SK-N-SH (cell line): Measurements from ENCODE around the gene DBNL. TPM values are rescaled to one million over a fixed set of nuclear protein-coding genes. Genes with fewer than 3 reads are reported as not detected.

ENCODE experiments used
- CTCF ChIA-PET: fragments of 300-600, 350-600 bp; formaldehyde crosslinking; extraction: SDS; loops from one replicate; lab custom pipeline; 2021; lab: Yijun Ruan, JAX
- POLR2A ChIA-PET: fragments of 350-600 bp; sonication (Branson Sonifier 250); formaldehyde crosslinking; extraction: SDS; loops from one replicate; lab custom pipeline; 2020; ENCODE audit warnings: antibody characterized with exemption, inconsistent platforms; lab: Yijun Ruan, JAX
- DNase-seq: peaks from one replicate; pipeline ENCODE4 v3.0.0; 2012
- H2AFZ ChIP-seq: fragments of 200-600 bp; sonication (generic); 2 replicates; pipeline ENCODE4 v1.8.1; 2016; ENCODE audit warnings: antibody characterized with exemption, mild to moderate bottlenecking, low read depth
- H3F3A ChIP-seq: fragments of 200-600 bp; sonication (generic); replicated peaks from 2 replicates; pipeline ENCODE3; 2016; ENCODE audit warnings: antibody characterized with exemption, mild to moderate bottlenecking; ENCODE audit not compliant: insufficient read depth
- H3K27ac ChIP-seq, 2 experiments: fragments of 200-500 bp in 1 of 2; fragments of 200-600 bp in 1 of 2; sonication (Bioruptor generic) in 1 of 2; sonication (generic), shearing (Covaris generic) in 1 of 2; 2 replicates each; pipeline versions ENCODE4 v1.5.1 to v1.6.1; 2014 to 2016; ENCODE audit warnings: low read depth in 2 of 2, inconsistent platforms in 1 of 2, low read length in 1 of 2, mild to moderate bottlenecking in 1 of 2, mixed read lengths in 1 of 2
- H3K27me3 ChIP-seq: fragments of 200-600 bp; sonication (generic), shearing (Covaris generic); 2 replicates; pipeline ENCODE4 v1.6.1; 2016; ENCODE audit warnings: mixed run types; ENCODE audit not compliant: insufficient read depth
- H3K36me3 ChIP-seq, 2 experiments: fragments of 200-500 bp in 1 of 2; fragments of 200-600 bp in 1 of 2; sonication (Bioruptor generic) in 1 of 2; sonication (generic) in 1 of 2; replicated peaks in 1 of 2; 2 replicates each; pipeline versions ENCODE3 to v1.5.1; 2014 to 2016; ENCODE audit warnings: low read length in 1 of 2, mild to moderate bottlenecking in 1 of 2; ENCODE audit not compliant: insufficient read depth in 2 of 2, control insufficient read depth in 1 of 2
- H3K4me1 ChIP-seq, 2 experiments: fragments of 200-500 bp in 1 of 2; fragments of 200-600 bp in 1 of 2; sonication (Bioruptor generic) in 1 of 2; sonication (generic), shearing (Covaris generic) in 1 of 2; 2 replicates each; pipeline versions ENCODE4 v1.5.1 to v1.6.1; 2014 to 2016; ENCODE audit warnings: low read depth in 1 of 2, low read length in 1 of 2, mixed run types in 1 of 2; ENCODE audit not compliant: insufficient read depth in 2 of 2, control insufficient read depth in 1 of 2
- H3K4me2 ChIP-seq: fragments of 200-600 bp; sonication (generic), shearing (Covaris generic); 2 replicates; pipeline ENCODE4 v1.6.1; 2017; ENCODE audit warnings: mixed run types
- H3K4me3 ChIP-seq, 2 experiments: fragments of 200-500 bp in 1 of 2; fragments of 200-600 bp in 1 of 2; sonication (Bioruptor generic) in 1 of 2; sonication (generic), shearing (Covaris generic) in 1 of 2; 2 replicates each; pipeline versions ENCODE4 v1.5.1 to v1.8.1; 2014 to 2016; ENCODE audit warnings: low read depth in 2 of 2, inconsistent platforms in 1 of 2, low read length in 1 of 2, mild to moderate bottlenecking in 1 of 2, mixed read lengths in 1 of 2, moderate library complexity in 1 of 2
- H3K79me2 ChIP-seq: fragments of 200-600 bp; sonication (generic); 2 replicates; pipeline ENCODE4 v1.8.1; 2017; ENCODE audit warnings: mild to moderate bottlenecking; ENCODE audit not compliant: insufficient read depth
- H3K9ac ChIP-seq: fragments of 200-600 bp; sonication (generic); 2 replicates; pipeline ENCODE4 v1.6.1; 2017; ENCODE audit warnings: mixed run types
- H3K9me2 ChIP-seq: fragments of 200-600 bp; sonication (generic); 2 replicates; pipeline ENCODE4 v1.6.1; 2017; ENCODE audit warnings: mixed run types
- H3K9me3 ChIP-seq: fragments of 200-600 bp; sonication (generic); 2 replicates; pipeline ENCODE4 v1.6.1; 2017; ENCODE audit warnings: mixed run types, mild to moderate bottlenecking, moderate library complexity
- H4K20me1 ChIP-seq: fragments of 200-600 bp; sonication (generic); 2 replicates; pipeline ENCODE4 v1.6.1; 2017; ENCODE audit warnings: mild to moderate bottlenecking, mixed run types; ENCODE audit not compliant: insufficient read depth
- FOXM1 ChIP-seq: IDR thresholded peaks from 2 replicates; pipeline ENCODE4 v1.4.0; 2012; ENCODE audit warnings: low read depth, mild to moderate bottlenecking
- GABPA ChIP-seq: IDR thresholded peaks from 2 replicates; pipeline ENCODE4 v1.4.0; 2012; ENCODE audit warnings: low read depth, mild to moderate bottlenecking
- JUND ChIP-seq: IDR thresholded peaks from 2 replicates; pipeline ENCODE4 v1.4.0; 2012
- MEF2A ChIP-seq: IDR thresholded peaks from 2 replicates; pipeline ENCODE4 v1.4.0; 2012; ENCODE audit warnings: low read depth, borderline replicate concordance
- NRF1 ChIP-seq: IDR thresholded peaks from 2 replicates; pipeline ENCODE4 v1.6.1; 2012; ENCODE audit warnings: low read depth, mild to moderate bottlenecking, low read length
- SIN3A ChIP-seq: IDR thresholded peaks from 2 replicates; pipeline ENCODE4 v1.6.1; 2012; ENCODE audit warnings: low read depth, mild to moderate bottlenecking, low read length, moderate library complexity, borderline replicate concordance
- USF2 ChIP-seq: fragments of 150-350 bp; IDR thresholded peaks from 2 replicates; pipeline ENCODE4 v1.6.1; 2017; ENCODE audit warnings: antibody characterized with exemption, low read length, low read depth, borderline replicate concordance
- WGBS: methylation state at CpG from one replicate; pipeline ENCODE4 v1.1.6; 2017; ENCODE audit warnings: low lambda C conversion rate; 5-methylcytosine and 5-hydroxymethylcytosine counted together
- polyA plus RNA-seq, 3 experiments: library from polyadenylated mRNA; depleted of rRNA; stranded (reverse); fragments of >200 nt; gene quantifications; 2 replicates each; pipeline ENCODE4 v1.2.3, GENCODE V29; 2012

The DBNL gene
- polyA plus RNA-seq, 1 of the 3 experiments (the other 2 are of a cell fraction): 244 TPM

GRCh38 chr7:44059219-44060090, 15.0 kb downstream of the DBNL start:
- Histone ChIP-seq H2AFZ (no peak overlapping the region), H3K36me3 (peaks cover 43 to 67% of the 10 kb centered on the region in 2 experiments), H3K27me3 (no peaks in the 10 kb centered on the region), H3K27ac (no peak overlapping the region), H3K9me3 (no peaks in the 10 kb centered on the region), H3K4me3 (no peak overlapping the region), H3K9me2 (no peaks in the 10 kb centered on the region), H4K20me1 (peaks cover 30% of the 10 kb centered on the region; the same call in 1 of the 2 replicates), H3F3A (peaks cover 15% of the 10 kb centered on the region), H3K9ac (no peak overlapping the region), H3K4me1 (peaks cover 0 to 4% of the 10 kb centered on the region in 2 experiments; a peak in 1 of 4 replicates), H3K4me2 (no peak overlapping the region), H3K79me2 (peaks cover 21% of the 10 kb centered on the region)
- TF ChIP-seq USF2 (no peak), GABPA (no peak), NRF1 (no peak), SIN3A (no peak)
- 89% methylated on average over 13 of the region's 14 CpGs for WGBS
- no peak for DNase-seq
- CTCF ChIA-PET: no interaction called here
- POLR2A ChIA-PET: no interaction called here

GRCh38 chr7:44060091-44060947, 15.8 kb downstream of the DBNL start:
- peaks cover 12% of the 10 kb centered on the region for H3K79me2 ChIP-seq
- DNase-seq: no peak
- no peak for TF ChIP-seq JUND
- no peak for TF ChIP-seq MEF2A
- TF ChIP-seq FOXM1: no peak
- no peak overlapping the region for H3K27ac ChIP-seq
- peaks cover 15% of the 10 kb centered on the region for H3F3A ChIP-seq
- no peaks in the 10 kb centered on the region for H3K9me2 ChIP-seq
- peaks cover 34 to 67% of the 10 kb centered on the region in 2 experiments for H3K36me3 ChIP-seq
- no peak overlapping the region for H3K9ac ChIP-seq
- H3K4me2 ChIP-seq: no peak overlapping the region
- H2AFZ ChIP-seq: no peak overlapping the region
- no peaks in the 10 kb centered on the region for H3K9me3 ChIP-seq
- H3K27me3 ChIP-seq: no peaks in the 10 kb centered on the region
- 96% methylated on average over 13 of the region's 21 CpGs for WGBS
- ChIA-PET CTCF (interaction anchor here (1.7 to 2.4 kb wide), 2 partner anchors 12 to 137 kb away, joined by 6 to 10 read pairs; no protein-coding TSS in a partner anchor), POLR2A (interaction anchor here (1.6 kb wide), 1 partner anchor 19 kb away, joined by 4 read pairs; no protein-coding TSS in a partner anchor)
- H4K20me1 ChIP-seq: peaks cover 24% of the 10 kb centered on the region; the same call in 1 of the 2 replicates
- peaks cover 0 to 13% of the 10 kb centered on the region in 2 experiments; a peak in 1 of 4 replicates for H3K4me1 ChIP-seq
- no peak overlapping the region for H3K4me3 ChIP-seq
